Heart right ventricle (tissue), 16 donors: ENCODE results near the gene NTRK2. TPM values are rescaled to one million over a fixed set of nuclear protein-coding genes. Genes with fewer than 3 reads are reported as not detected.

Experiments used
- ATAC-seq, 8 donors: fragments of 200-7000 bp; cut with Tn5 transposase; one replicate each; pipeline ENCODE4 v1.9.1; 2020; ENCODE audit warnings: mild to moderate bottlenecking in 8 of 8, moderate library complexity in 8 of 8, moderate number of reproducible peaks in 1 of 8
- DNase-seq, 2 donors: peaks; one replicate each; pipeline ENCODE4 v3.0.0-alpha.2; 2020
- H3K27ac ChIP-seq, 10 donors: fragments of 200-600 bp; sonication (generic) in 2 of 10; one replicate each; pipeline versions ENCODE4 v1.5.0 to v1.8.0; 2020 to 2022; ENCODE audit warnings: mild to moderate bottlenecking in 3 of 10
- H3K27me3 ChIP-seq, 7 donors: fragments of 200-600 bp; one replicate each; pipeline ENCODE4 v1.8.0; 2021 to 2022; ENCODE audit warnings: mild to moderate bottlenecking in 2 of 7
- H3K36me3 ChIP-seq, 9 donors: fragments of 200-600 bp; sonication (generic) in 1 of 9; one replicate each; pipeline versions ENCODE4 v1.5.0 to v1.8.0; 2020 to 2022; ENCODE audit warnings: mild to moderate bottlenecking in 2 of 9
- H3K4me1 ChIP-seq, 9 donors: fragments of 200-600 bp; sonication (generic) in 1 of 9; one replicate each; pipeline versions ENCODE4 v1.5.0 to v1.8.0; 2020 to 2022; ENCODE audit warnings: mild to moderate bottlenecking in 4 of 9
- H3K4me3 ChIP-seq, 10 donors: fragments of 200-600 bp; sonication (generic) in 2 of 10; one replicate each; pipeline versions ENCODE4 v1.5.0 to v1.8.0; 2020 to 2022; ENCODE audit warnings: mild to moderate bottlenecking in 7 of 10, moderate library complexity in 2 of 10
- H3K9me3 ChIP-seq, 11 donors: fragments of 200-600 bp in 10 of 11; sonication (generic) in 2 of 11; one replicate each; pipeline versions ENCODE4 v1.5.0 to v1.8.0; 2013 to 2022; ENCODE audit warnings: mild to moderate bottlenecking in 2 of 11, control low read depth in 1 of 11, moderate library complexity in 1 of 11
- WGBS, 2 donors: extraction: QIAGEN DNeasy Blood & Tissue Kit; methylation state at CpG; one replicate each; pipeline ENCODE4 v1.1.7; 2013; ENCODE audit warnings: inconsistent platforms in 1 of 2; 5-methylcytosine and 5-hydroxymethylcytosine counted together
- intact Hi-C, 10 donors: fragments of 100-400 bp; cut with DNase I; formaldehyde crosslinking; loops; one replicate each; pipeline versions ENCODE4 v1.11.1 to v1.14.2; 2022
- polyA plus RNA-seq, 2 donors: library from polyadenylated mRNA; stranded (reverse); fragments of 200-250 nt; gene quantifications; one replicate each; pipeline ENCODE4 v1.2.3, GENCODE V29; 2013
- total RNA-seq, 10 donors: library from RNA; stranded (reverse); fragmentation: NEBNext Ultra II Directional in 3 of 10; extraction: Animal tissue kit (Norgen Biotek cat#: 25700) in 3 of 10; gene quantifications; one replicate each; pipeline versions ENCODE4 v1.2.1 to v1.2.4, GENCODE V29; 2021 to 2023
- TF ChIP-seq, protein P1 (sequence below), 9 donors: fragments of 200-600 bp; sonication (generic) in 2 of 9; IDR thresholded peaks; one replicate each; pipeline versions ENCODE4 v1.5.0 to v1.8.0; 2021 to 2022; ENCODE audit warnings: antibody characterized with exemption in 9 of 9, mild to moderate bottlenecking in 5 of 9, moderate library complexity in 1 of 9
- donor health status: Arrhythmogenic right ventricular cardiomyopathy.
- donor health status: ischemic (EF 13 %, LVEDD 7.1; RV severe dilation, severe dysfunction).
- donor health status: healthy with polysubstance abuse.
- donor health status: DM: no; HTN: yes; CAD: no.
- donor health status: DM: no; HTN: no; CAD: no.
- donor health status: ischemic (EF 25% LVEDD 6.9; RV normal size, moderate dysfunction).
- donor health status: ischemic (EF 25% LVEDD 5.7; RV mildly dilated, moderate dysfunction).
- donor health status: healthy.
- donor health status: DM: yes; HTN: yes; CAD: no.
- donor health status: Ischemic cardiomyopathy.
- donor health status: ischemic (EF 35%, LVEDD 5.7; RV mildly dilated, moderate dysfunction).
- donor health status: nonischemic (EF 11% LVEDD 7.7; RV severe dilation, severe dysfunction).
- donor health status: DM: yes; HTN: yes; CAD: no.
- donor health status: PGD.
- donor health status: ischemic (EF 29% LVEDD 5.4; RV normal size, mild dysfunction).
- donor health status: nonischemic (EF 23%, LVEDD 6.1; RV moderate dilation, normal function).

NTRK2 gene
- total and polyA plus RNA-seq, 12 donors = 1.8 to 7.7 (median 3.0) TPM

DNA sequence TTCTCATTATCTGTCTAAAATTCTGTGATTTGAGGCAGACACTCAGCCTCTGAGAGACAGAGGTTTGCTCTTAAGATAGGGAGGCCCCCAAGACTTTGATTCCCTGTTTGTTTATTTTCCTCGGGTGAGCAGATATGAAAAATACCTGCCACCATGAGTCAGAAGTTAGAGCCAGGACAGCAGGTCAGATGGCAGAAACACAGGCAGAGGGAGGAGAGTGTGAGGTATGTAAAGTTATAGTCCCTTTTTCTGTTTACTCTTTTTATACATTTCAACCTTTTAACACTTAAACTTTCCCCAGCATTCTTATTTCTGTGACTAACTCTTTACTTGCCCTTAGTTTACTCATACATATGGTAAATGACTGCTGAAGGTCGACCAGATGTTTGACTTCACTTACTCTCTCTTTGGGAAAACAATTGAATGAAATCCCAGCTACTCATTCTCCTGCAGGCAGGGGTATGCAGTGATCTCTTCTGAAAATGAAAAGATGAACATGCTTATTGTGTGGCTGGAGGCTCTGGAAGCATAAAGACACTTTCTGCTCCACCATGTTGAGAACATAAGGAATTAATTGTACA, 383.8 kb downstream of the NTRK2 start:
- H3K27ac ChIP-seq = no peak overlapping the region
- ATAC-seq = no peak
- no peaks in the 10 kb centered on the region for H3K4me1 ChIP-seq
- peaks cover 0 to 5% (median 0%) of the 10 kb centered on the region in 7 donors for H3K27me3 ChIP-seq
- intact Hi-C loops = no loop called here
- TF ChIP-seq, protein P1, sequence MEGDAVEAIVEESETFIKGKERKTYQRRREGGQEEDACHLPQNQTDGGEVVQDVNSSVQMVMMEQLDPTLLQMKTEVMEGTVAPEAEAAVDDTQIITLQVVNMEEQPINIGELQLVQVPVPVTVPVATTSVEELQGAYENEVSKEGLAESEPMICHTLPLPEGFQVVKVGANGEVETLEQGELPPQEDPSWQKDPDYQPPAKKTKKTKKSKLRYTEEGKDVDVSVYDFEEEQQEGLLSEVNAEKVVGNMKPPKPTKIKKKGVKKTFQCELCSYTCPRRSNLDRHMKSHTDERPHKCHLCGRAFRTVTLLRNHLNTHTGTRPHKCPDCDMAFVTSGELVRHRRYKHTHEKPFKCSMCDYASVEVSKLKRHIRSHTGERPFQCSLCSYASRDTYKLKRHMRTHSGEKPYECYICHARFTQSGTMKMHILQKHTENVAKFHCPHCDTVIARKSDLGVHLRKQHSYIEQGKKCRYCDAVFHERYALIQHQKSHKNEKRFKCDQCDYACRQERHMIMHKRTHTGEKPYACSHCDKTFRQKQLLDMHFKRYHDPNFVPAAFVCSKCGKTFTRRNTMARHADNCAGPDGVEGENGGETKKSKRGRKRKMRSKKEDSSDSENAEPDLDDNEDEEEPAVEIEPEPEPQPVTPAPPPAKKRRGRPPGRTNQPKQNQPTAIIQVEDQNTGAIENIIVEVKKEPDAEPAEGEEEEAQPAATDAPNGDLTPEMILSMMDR (IDR thresholded peaks at IDR 0.05) = no peak
- H3K36me3 ChIP-seq = no peaks in the 10 kb centered on the region
- DNase-seq = no peak
- no peaks in the 10 kb centered on the region for H3K9me3 ChIP-seq
- WGBS, 2 donors = 22 to 26% methylated on average over 2 of the region's 2 CpGs
- no peak overlapping the region for H3K4me3 ChIP-seq

DNA sequence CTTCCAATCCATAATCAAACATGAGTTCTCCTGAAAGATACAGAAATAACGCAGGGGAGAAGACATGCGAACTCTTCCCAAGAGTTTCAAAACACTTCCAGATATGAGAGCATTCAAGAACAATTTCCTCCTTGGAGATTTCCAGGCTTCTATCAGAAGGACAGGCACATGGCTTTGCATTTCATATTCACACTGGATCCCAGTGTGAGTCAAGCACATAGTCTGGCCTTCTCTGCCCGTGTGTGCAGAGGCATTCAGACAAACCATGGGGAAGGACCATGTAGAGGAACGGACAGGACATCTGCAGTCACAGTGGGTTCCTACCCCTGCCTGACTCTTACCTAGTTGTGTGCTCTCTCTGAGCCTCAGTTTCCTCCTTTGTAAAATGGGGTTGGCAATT, 384.5 kb downstream of the NTRK2 start:
- no peaks in the 10 kb centered on the region for H3K4me1 ChIP-seq
- TF ChIP-seq, protein P1 (IDR thresholded peaks at IDR 0.05) = no peak
- H3K27me3 ChIP-seq = peaks cover 0 to 5% (median 0%) of the 10 kb centered on the region in 7 donors
- no peak for DNase-seq
- H3K4me3 ChIP-seq = no peak overlapping the region
- ATAC-seq = no peak
- no peaks in the 10 kb centered on the region for H3K9me3 ChIP-seq
- H3K27ac ChIP-seq = no peak overlapping the region
- WGBS, 2 donors = 70% methylated on average over 4 of the region's 4 CpGs
- intact Hi-C loops = no loop called here
- H3K36me3 ChIP-seq = no peaks in the 10 kb centered on the region

DNA sequence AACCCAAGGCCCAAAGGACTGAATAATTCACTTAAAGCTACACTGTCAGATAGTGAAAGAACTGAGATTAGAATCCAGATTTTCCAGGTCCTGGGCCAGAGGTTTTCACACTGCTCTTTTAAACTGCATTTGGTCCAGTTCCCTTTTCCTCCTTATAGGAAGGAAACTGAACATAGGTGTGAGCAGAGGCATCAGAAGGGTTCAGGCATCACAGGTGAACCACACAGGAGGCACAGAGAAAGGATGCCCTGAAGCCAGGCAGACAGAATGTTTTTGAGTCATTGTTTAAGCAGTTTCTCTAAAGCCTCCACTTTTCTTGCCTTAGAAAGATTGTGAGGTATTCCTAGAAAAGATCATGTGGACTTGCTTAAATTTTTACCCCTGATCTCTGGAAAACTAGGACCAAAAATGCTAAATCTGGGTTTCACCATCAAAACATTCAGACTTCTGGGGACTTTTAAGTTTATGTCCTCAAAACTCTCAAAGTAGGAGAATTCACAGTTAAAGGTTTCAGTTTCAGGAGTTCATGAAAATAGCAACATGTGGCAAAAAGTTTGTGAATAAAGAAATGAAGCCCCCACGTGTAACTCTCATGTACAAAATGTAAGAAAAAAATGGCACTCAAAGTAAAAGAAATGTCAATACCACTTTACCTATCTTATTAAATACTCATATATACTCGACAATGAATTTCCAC, 386.1 kb downstream of the NTRK2 start:
- 80 to 82% methylated on average over 2 of the region's 2 CpGs for WGBS, 2 donors
- no peak overlapping the region for H3K4me3 ChIP-seq
- H3K36me3 ChIP-seq = no peaks in the 10 kb centered on the region
- no peaks in the 10 kb centered on the region for H3K9me3 ChIP-seq
- H3K27ac ChIP-seq = no peak overlapping the region
- TF ChIP-seq, protein P1 (IDR thresholded peaks at IDR 0.05) = no peak
- no peaks in the 10 kb centered on the region for H3K4me1 ChIP-seq
- ATAC-seq (no peak), DNase-seq (no peak)
- intact Hi-C loops = no loop called here
- peaks cover 0 to 13% (median 0%) of the 10 kb centered on the region in 7 donors for H3K27me3 ChIP-seq

DNA sequence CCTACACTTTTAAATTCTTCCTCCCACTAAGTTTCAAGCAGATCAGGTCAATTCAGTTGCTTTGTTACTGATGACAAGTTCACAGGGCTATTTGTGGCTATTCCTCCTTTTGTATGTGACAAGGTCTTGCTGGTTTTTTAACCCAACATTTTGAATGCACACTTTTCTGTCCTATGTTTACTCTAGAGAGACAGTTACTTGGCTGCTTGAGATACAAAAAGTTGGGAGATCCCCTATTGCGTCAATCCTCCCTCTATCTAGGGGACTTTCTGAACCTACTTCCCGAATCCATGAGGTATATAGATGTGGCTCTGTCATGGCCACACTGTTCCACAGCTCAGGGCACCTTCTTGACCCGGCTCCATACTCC, 386.7 kb downstream of the NTRK2 start:
- DNase-seq (no peak), ATAC-seq (no peak)
- intact Hi-C loops = no loop called here
- Histone ChIP-seq H3K4me1 (no peaks in the 10 kb centered on the region), H3K9me3 (no peaks in the 10 kb centered on the region), H3K27me3 (peaks cover 0 to 13% (median 0%) of the 10 kb centered on the region in 7 donors), H3K27ac (no peak overlapping the region), H3K4me3 (no peak overlapping the region), H3K36me3 (no peaks in the 10 kb centered on the region)
- WGBS, 2 donors = 85 to 87% methylated on average over 3 of the region's 3 CpGs
- TF ChIP-seq, protein P1 (IDR thresholded peaks at IDR 0.05) = no peak
